ENCODE measurements around the gene ATP8B4.
A peak's percentile ranks its signal among the peaks of the same experiment; 100 is the strongest.

Gene ATP8B4

DNA sequence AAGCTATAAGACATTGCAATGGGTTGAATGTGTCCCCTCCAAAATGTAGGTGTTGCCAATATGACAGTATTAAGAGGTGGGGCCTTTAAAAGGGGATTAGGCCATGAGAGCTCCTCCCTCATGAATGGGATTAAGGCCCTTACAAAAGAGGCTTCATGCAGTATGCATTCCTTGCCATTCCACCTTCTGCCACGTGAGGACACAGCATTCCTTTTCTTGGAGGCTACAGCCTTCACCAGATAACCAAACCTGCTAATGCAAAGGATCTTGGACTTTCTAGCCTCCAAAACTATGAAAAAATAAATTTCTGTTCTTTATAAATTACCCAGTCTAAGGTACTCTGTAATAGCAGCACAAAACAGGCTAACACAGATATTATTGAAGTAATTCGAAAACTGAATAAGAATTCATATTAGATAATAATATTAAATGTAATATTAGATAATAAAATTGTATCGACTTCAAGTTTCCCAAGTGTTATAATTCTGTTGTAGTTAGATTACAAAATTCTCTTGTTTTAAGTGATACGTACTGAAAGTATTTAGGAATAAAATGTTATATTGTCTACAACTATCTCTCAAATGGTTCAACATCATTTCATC is 29.4 kb upstream of the ATP8B4 start:
- H3K4me1 Mint-ChIP-seq: peaks cover 2% of the 10 kb centered on the region
- no peaks in the 10 kb centered on the region for H3K9me3 Mint-ChIP-seq
- no peak for DNase-seq
- CTCF ChIA-PET: interaction anchor here (1.0 to 1.9 kb wide), 2 partner anchors 167 to 170 kb away, joined by 4 to 12 read pairs; no protein-coding TSS in a partner anchor
- H3K36me3 Mint-ChIP-seq: no peaks in the 10 kb centered on the region
- H3K27me3 Mint-ChIP-seq: no peaks in the 10 kb centered on the region
- H3K4me3 Mint-ChIP-seq: no peak overlapping the region
- no peak overlapping the region for H3K27ac Mint-ChIP-seq

DNA sequence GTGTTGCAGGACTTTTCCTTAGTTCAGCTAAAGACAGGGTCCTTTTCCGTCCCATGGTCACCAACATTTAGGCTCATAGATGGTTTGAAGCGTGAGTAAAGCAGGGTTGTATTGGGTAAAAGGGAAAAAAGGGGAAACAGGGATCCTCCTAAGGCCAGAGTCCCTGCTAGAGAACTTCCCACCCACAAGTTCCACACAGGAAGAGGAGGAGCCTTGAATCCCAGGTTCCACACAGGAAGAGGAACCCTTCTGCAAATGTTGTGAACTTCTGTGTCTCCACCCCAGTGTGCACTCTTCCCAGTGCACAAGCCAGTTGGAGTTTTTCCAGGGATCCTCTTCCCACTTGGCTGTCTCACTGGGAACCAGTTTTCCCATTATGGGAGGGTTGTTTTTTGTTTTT is 27.6 kb upstream of the ATP8B4 start:
- CTCF ChIA-PET: interaction anchor here (1.3 to 2.0 kb wide), 4 partner anchors 9 to 169 kb away, joined by 6 to 14 read pairs (median 7); no protein-coding TSS in a partner anchor
- H3K27me3 Mint-ChIP-seq: no peaks in the 10 kb centered on the region

DNA sequence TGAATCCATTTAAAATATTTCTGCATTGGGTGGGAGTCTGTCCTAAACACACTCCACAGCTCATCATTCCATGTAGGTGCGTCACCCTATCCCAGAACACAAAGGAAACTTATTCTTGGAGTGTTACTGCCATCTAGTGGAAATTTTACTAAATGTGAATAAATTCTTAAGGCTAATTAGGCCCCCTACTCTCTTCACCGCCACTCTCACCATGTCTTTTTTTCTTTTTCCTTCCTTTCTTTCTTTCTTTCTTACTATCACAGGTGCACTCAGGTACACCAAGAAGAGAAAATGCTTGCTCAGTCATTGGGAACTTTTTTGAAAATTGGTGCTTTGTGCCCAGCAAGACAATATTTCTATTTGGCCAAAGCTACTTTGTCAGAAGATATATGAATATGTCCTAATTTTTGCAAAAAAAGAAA is 26.4 kb upstream of the ATP8B4 start:
- no peak overlapping the region for H3K27ac Mint-ChIP-seq
- peaks cover 4% of the 10 kb centered on the region for H3K27me3 Mint-ChIP-seq
- H3K36me3 Mint-ChIP-seq: no peaks in the 10 kb centered on the region
- H3K9me3 Mint-ChIP-seq: no peaks in the 10 kb centered on the region
- H3K4me3 Mint-ChIP-seq: no peak overlapping the region
- CTCF ChIA-PET: interaction anchor here (0.7 to 2.0 kb wide), 13 partner anchors 10 to 909 kb away, joined by 3 to 14 read pairs (median 4); partner anchors contain the start of genes ATP8B4 and FGF7
- H3K4me1 Mint-ChIP-seq: peaks cover 2% of the 10 kb centered on the region
- no peak for DNase-seq

More for the DNA sequence above, 27.6 kb upstream of the ATP8B4 start:
- Mint-ChIP-seq H3K36me3 (no peaks in the 10 kb centered on the region), H3K4me3 (no peak overlapping the region), H3K4me1 (peaks cover 2% of the 10 kb centered on the region), H3K9me3 (no peaks in the 10 kb centered on the region), H3K27ac (no peak overlapping the region)
- no peak for DNase-seq

DNA sequence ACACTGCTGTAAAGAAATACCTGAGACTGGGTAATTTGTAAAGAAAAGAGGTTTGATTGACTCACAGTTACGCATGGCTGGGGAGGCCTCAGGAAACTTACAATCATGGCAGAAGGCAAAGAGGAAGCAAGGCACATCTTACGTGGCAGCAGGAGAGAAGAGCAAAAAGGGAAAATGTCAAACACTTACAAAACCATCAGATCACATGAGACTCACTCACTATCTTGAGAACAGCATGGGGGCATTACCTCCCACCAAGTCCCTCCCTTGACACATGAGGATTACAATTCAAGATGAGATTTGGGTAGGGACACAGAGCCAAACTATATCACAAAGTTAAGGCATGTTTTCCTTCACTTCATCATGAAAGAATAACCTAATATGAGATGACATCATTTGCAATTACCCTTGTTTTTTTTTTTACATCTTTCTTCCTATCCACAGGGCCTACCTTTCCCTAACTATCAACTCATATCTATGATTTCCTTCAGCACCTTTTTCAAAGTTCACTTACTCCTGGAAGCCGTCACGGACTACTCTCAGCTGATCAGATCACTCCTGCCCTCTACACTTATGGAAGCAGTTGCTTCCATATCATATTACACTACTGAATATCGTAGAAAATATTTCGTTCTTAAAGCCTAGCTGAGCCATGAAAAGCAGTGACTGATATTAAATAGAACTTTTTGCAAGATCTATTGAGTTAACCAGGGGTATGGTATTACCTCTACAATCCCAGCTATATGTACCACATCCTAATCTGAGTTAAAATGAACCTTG is 25.5 kb upstream of the ATP8B4 start:
- DNase-seq: no peak
- no peak overlapping the region for H3K27ac Mint-ChIP-seq

DNA sequence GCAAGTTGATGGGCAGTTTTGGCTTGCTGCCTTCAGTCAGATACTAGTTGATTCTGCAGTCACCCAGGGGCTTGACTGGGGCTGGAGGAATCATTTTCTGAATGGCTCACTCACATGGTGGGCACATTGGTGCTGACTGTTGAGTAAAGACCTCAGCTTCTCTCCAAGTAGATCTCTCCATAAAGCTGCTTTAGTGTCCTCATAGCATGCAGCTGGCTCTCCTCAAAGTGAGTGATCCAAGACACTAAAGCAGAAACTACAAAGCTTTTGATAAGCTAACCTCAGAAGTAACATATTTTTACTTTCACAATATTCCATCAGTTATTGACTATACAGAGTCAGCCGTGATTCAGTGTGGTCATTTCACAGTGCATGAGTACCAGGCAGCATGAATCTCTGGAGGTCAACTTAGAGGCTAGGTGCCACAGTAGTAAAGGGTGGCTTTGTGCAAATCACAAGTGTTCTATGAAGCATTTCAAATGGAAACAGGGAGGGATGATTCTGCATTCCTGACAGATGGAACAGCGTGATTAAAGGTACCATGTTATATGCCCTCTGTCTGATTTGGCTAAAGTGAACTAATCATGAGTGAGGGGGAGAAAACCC is 24.3 kb upstream of the ATP8B4 start:
- DNase-seq: no peak
- Mint-ChIP-seq H3K9me3 (no peaks in the 10 kb centered on the region), H3K4me3 (no peak overlapping the region), H3K27me3 (peaks cover 4% of the 10 kb centered on the region), H3K4me1 (peaks cover 2% of the 10 kb centered on the region), H3K36me3 (no peaks in the 10 kb centered on the region), H3K27ac (no peak overlapping the region)
- CTCF ChIA-PET: interaction anchor here (1.1 to 1.8 kb wide), 2 partner anchors 41 to 267 kb away, joined by 3 to 5 read pairs; no protein-coding TSS in a partner anchor

More for the DNA sequence above, 25.5 kb upstream of the ATP8B4 start:
- H3K4me1 Mint-ChIP-seq: peaks cover 2% of the 10 kb centered on the region
- H3K9me3 Mint-ChIP-seq: no peaks in the 10 kb centered on the region
- no peak overlapping the region for H3K4me3 Mint-ChIP-seq
- no peaks in the 10 kb centered on the region for H3K36me3 Mint-ChIP-seq
- H3K27me3 Mint-ChIP-seq: peaks cover 4% of the 10 kb centered on the region
- CTCF ChIA-PET: interaction anchor here (0.7 to 2.0 kb wide), 12 partner anchors 11 to 1785 kb away, joined by 3 to 14 read pairs (median 4); partner anchors contain the start of genes ATP8B4 and FGF7

DNA sequence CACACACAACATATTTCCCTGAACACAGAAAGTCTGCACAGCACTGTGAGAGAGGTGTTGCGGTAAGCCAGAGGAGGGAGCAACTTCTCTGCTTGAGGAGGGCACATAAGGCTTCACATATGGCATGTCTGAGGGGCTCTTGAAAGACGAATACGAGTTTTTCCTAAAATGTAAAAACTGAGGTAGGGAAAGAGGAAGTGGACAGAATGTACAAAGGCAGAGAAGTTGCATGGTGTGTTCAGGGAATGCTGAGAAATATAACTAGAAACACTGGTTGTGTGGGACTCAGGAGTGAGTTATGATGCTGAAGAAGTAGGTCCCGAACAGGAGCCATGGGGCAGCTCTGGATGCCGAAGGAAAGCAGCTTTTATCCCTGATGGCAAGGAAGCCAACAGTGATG is 22.8 kb upstream of the ATP8B4 start:
- Mint-ChIP-seq H3K4me3 (no peak overlapping the region), H3K9me3 (no peaks in the 10 kb centered on the region), H3K27ac (no peak overlapping the region), H3K27me3 (peaks cover 4% of the 10 kb centered on the region), H3K36me3 (no peaks in the 10 kb centered on the region), H3K4me1 (peaks cover 2% of the 10 kb centered on the region)
- CTCF ChIA-PET: interaction anchor here (1.4 to 1.8 kb wide), 2 partner anchors 174 to 265 kb away, joined by 3 to 5 read pairs; no protein-coding TSS in a partner anchor
- no peak for DNase-seq

DNA sequence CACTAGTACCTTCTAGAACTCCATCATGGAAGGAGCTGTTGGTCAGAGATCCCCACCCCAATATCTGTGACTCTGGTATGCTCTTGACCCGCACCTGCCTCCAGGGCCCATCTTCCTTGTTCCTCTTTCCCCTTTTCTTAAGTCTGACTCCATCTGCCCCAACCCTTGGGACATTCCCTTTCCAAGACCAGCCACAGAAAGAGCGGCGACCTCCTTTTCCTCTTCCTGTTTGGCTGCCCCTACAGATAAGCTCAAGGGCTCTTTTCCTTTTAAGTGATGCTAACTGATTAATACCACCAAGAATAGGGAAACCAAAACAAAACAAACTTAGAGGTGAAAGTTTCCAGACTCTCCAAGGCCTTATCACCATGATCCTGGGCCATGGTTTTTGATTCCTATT is 21.9 kb upstream of the ATP8B4 start:
- Mint-ChIP-seq H3K27me3 (peaks cover 4% of the 10 kb centered on the region), H3K27ac (no peak overlapping the region), H3K9me3 (no peaks in the 10 kb centered on the region), H3K4me1 (peaks cover under 1% of the 10 kb centered on the region), H3K4me3 (no peak overlapping the region), H3K36me3 (no peaks in the 10 kb centered on the region)
- DNase-seq: no peak
- CTCF ChIA-PET: interaction anchor here (1.0 to 1.4 kb wide), 2 partner anchors 15 to 175 kb away, joined by 3 read pairs; no protein-coding TSS in a partner anchor

DNA sequence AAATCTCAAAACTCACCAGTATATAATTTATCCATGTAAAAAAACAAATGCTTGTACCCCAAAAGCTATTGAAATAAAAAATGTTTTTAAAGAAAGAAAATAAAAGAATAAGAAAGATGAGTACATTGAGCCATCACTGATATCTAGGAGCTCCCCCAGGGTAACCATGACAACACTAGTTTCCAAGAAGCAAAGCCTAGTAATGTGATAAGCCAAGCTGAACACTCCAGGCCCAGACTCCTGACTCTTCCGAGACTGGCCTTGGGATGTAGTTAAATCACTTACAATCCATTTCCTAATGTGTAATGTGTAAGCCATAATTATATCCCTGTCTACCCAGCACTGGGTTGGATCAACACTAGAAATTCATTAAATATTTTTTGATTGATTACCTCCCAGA is 21.1 kb upstream of the ATP8B4 start:
- Mint-ChIP-seq H3K4me1 (peaks cover 7% of the 10 kb centered on the region), H3K27ac (no peak overlapping the region), H3K27me3 (peaks cover 4% of the 10 kb centered on the region), H3K9me3 (no peaks in the 10 kb centered on the region), H3K36me3 (no peaks in the 10 kb centered on the region), H3K4me3 (no peak overlapping the region)
- DNase-seq: no peak
- CTCF ChIA-PET: no interaction called here

DNA sequence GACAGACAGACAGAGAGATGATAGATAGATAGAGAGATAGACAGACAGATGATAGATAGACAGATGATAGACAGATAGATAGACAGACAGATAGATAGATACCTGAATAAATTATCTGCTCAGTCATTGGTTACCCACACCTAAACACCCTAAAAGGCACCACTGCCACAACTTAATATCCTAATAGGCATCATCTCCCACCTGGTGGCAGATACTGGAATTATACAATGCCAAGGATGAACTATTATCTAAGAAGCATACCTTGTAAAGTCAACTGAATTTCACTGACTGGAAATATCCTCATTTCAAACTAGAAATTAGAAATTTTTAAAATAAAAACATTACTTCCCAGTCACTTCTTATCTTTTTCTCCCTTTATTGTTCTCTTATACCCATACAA is 19.4 kb upstream of the ATP8B4 start:
- H3K27me3 Mint-ChIP-seq: peaks cover 4% of the 10 kb centered on the region
- H3K27ac Mint-ChIP-seq: no peak overlapping the region
- CTCF ChIA-PET: interaction anchor here (1.6 kb wide), 1 partner anchor 84 kb away, joined by 4 read pairs; no protein-coding TSS in a partner anchor
- H3K4me1 Mint-ChIP-seq: peaks cover 14% of the 10 kb centered on the region
- H3K9me3 Mint-ChIP-seq: no peaks in the 10 kb centered on the region
- H3K36me3 Mint-ChIP-seq: no peaks in the 10 kb centered on the region
- H3K4me3 Mint-ChIP-seq: no peak overlapping the region
- DNase-seq: no peak

DNA sequence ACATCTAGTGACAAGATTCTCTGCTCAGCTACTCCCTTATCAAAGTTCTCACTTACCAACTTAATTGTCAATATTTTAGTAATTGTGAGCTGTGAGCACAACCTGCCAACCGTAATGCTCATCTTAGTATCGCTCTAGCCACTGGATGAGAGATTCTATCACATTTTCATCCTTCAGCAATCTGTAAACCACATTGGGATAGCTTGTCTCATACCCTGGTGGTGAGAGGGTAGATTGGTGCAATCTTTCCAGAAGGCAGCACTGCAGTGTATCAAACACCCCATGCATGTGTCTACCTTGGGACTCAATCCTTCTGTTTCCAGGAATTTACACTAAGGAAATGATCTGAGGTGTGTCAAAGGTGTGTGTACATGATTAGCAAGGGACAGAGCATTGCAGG is 18.9 kb upstream of the ATP8B4 start:
- CTCF ChIA-PET: interaction anchor here (0.7 to 2.3 kb wide), 6 partner anchors 19 to 902 kb away, joined by 3 to 5 read pairs (median 4); partner anchors contain the start of gene ATP8B4
- Mint-ChIP-seq H3K4me3 (no peak overlapping the region), H3K27me3 (peaks cover 4% of the 10 kb centered on the region), H3K4me1 (peaks cover 14% of the 10 kb centered on the region), H3K9me3 (no peaks in the 10 kb centered on the region), H3K27ac (no peak overlapping the region), H3K36me3 (no peaks in the 10 kb centered on the region)
- no peak for DNase-seq

DNA sequence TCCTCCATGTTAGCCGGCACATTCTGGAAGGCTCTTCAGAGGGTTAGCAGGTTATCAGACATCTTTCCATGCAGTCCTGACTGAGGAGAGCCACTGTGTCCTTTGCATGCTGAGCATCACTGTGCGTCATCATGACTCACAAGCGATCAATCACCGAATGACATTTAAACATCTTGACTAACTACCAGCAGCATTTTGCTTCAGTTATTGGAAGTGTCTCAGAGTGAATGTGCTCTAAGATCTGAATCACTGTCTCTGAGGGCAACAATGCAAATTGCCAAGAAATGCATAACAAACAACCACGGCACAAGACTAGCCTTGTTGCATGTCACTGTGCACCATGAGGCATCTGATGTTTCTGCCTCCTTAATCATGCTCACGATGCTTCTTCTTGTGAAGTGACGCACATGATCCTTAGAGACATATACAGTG is 18.3 kb upstream of the ATP8B4 start:
- Mint-ChIP-seq H3K27me3 (peaks cover 4% of the 10 kb centered on the region), H3K4me3 (no peak overlapping the region), H3K4me1 (peaks cover 14% of the 10 kb centered on the region)

DNA sequence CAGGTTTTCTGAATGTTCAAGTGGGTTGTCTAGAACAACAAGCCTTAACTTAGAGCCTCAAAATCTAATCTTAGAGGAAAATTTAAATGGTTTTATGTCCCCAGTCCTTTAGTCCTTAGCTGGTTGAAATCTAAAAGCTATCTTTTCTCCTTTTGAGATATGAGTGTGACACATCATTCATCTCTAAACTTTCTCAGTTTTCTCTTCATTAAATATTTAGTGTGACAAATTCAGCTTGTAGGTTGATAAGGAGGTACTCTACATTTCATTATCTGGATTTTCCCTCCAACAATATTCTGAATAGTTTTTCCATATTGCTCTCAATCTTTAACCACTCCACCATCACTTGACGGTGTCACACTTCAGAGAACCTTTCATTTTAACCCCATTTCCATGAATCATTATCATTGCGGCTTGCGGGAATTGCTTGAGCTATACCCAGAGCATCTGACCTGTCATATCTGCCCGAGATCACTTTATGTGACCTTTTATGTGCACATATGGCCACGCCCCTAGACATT is 16.1 kb upstream of the ATP8B4 start:
- CTCF ChIA-PET: interaction anchor here (0.7 to 1.4 kb wide), 6 partner anchors 16 to 123 kb away, joined by 3 to 5 read pairs (median 3); partner anchors contain the start of gene ATP8B4

More for the DNA sequence above, 18.3 kb upstream of the ATP8B4 start:
- DNase-seq: no peak
- Mint-ChIP-seq H3K27ac (no peak overlapping the region), H3K36me3 (no peaks in the 10 kb centered on the region), H3K9me3 (peaks cover 4% of the 10 kb centered on the region)
- CTCF ChIA-PET: interaction anchor here (0.7 to 2.3 kb wide), 7 partner anchors 18 to 902 kb away, joined by 3 to 5 read pairs (median 4); partner anchors contain the start of gene ATP8B4

DNA sequence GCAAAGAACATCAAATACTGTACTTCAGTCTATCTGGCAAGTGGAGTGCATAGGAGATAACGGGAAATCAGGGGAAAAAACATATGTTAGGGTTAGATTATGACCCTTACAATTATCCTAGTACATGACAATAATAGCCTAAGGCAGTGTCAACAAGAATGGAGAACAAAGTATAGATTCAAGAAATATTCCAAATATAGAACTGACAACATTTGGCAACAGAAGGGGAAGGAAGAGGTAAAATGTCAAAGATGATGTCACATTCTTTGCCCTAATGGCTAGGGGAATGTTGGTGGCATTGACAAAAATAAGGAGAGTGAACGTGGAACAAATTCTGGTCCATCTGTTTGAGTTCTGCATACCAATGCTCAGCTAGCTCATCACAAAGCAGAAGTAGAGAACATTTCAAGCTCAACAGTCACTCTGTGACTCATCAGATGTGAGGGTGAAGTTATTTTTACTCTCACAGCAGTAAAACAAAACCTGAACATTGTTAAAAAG is 15.5 kb upstream of the ATP8B4 start:
- H3K27ac Mint-ChIP-seq: no peak overlapping the region
- no peaks in the 10 kb centered on the region for H3K27me3 Mint-ChIP-seq
- peaks cover 6% of the 10 kb centered on the region for H3K9me3 Mint-ChIP-seq
- H3K36me3 Mint-ChIP-seq: no peaks in the 10 kb centered on the region
- CTCF ChIA-PET: interaction anchor here (1.0 to 1.4 kb wide), 5 partner anchors 15 to 123 kb away, joined by 3 to 5 read pairs (median 3); partner anchors contain the start of gene ATP8B4
- peaks cover 14% of the 10 kb centered on the region for H3K4me1 Mint-ChIP-seq
- H3K4me3 Mint-ChIP-seq: no peak overlapping the region
- no peak for DNase-seq

More for the DNA sequence above, 16.1 kb upstream of the ATP8B4 start:
- DNase-seq: no peak
- Mint-ChIP-seq H3K4me1 (peaks cover 14% of the 10 kb centered on the region), H3K27ac (peak overlapping the region; percentile 44), H3K36me3 (no peaks in the 10 kb centered on the region), H3K27me3 (no peaks in the 10 kb centered on the region), H3K4me3 (no peak overlapping the region), H3K9me3 (peaks cover 6% of the 10 kb centered on the region)
